Measurements from ENCODE around the gene UNC13B.

The UNC13B gene

DNA sequence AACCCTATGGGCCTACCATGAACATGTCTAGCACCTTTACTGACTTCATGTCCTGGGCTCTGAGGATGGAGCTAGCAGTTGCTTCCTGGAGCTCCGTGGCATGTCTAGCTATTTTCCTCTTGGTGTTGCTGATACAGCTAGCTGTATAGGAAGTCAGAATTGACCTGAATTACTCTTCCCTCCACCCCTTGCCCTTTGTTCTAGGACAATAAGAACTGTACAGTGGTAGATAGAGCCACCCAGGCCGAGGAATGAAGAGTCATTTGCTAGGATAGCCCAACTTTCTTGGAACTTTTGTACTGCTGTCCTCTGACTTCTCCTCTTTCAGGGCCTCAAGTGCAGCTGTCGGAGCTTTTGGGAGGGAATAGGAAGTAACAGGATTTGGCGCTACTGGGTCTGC lies 218.2 kb downstream of the UNC13B start (continued):
- TF ChIP-seq OSR2 (tag by site-specific recombination; IDR thresholded peaks at IDR 0.05), result no peak
- no peak for TF ChIP-seq ZNF23 (tag by site-specific recombination; IDR thresholded peaks at IDR 0.05; ENCODE audit: borderline replicate concordance)

- Histone ChIP-seq H3K4me3 (ENCODE audit: low read depth, low read length) (no peak overlapping the region), H3K4me1 (ENCODE audit: control insufficient read depth, insufficient read depth, low read length) (no peaks in the 10 kb centered on the region), H3K36me3 (ENCODE audit: control insufficient read depth in 2 of 2, insufficient read depth in 1 of 2, low read length in 2 of 2) (peaks cover 0 to 16% of the 10 kb centered on the region in 2 experiments; a peak in 1 of 3 replicates), H3K27ac (ENCODE audit: extremely low read depth, low read depth, low read length) (no peak overlapping the region), H3K9me3 (ENCODE audit: control insufficient read depth, insufficient read depth, low read depth, low read length) (no peaks in the 10 kb centered on the region)
- CTCF ChIA-PET, result no interaction called here
- POLR2A ChIA-PET, result no interaction called here
- TF ChIP-seq ZNF114 (tag by site-specific recombination; IDR thresholded peaks at IDR 0.05) (no peak), KLF8 (tag by site-specific recombination; IDR thresholded peaks at IDR 0.05) (no peak), ZNF747 (tag by site-specific recombination; IDR thresholded peaks at IDR 0.05) (no peak), ZNF529 (tag by site-specific recombination; IDR thresholded peaks at IDR 0.05; ENCODE audit: insufficient replicate concordance) (no peak), ZBTB48 (tag by site-specific recombination; IDR thresholded peaks at IDR 0.05) (no peak), ZBTB49 (tag by site-specific recombination; IDR thresholded peaks at IDR 0.05; ENCODE audit: low read depth) (no peak), ZNF391 (tag by site-specific recombination; IDR thresholded peaks at IDR 0.05; ENCODE audit: borderline replicate concordance, low read depth) (no peak), ZNF473 (tag by site-specific recombination; IDR thresholded peaks at IDR 0.05) (no peak), ZNF623 (tag by site-specific recombination; IDR thresholded peaks at IDR 0.05) (no peak), ZNF626 (tag by site-specific recombination; IDR thresholded peaks at IDR 0.05) (no peak), ZNF670 (tag by site-specific recombination; IDR thresholded peaks at IDR 0.05; ENCODE audit: low read depth) (no peak)
- TF ChIP-seq, protein P1, sequence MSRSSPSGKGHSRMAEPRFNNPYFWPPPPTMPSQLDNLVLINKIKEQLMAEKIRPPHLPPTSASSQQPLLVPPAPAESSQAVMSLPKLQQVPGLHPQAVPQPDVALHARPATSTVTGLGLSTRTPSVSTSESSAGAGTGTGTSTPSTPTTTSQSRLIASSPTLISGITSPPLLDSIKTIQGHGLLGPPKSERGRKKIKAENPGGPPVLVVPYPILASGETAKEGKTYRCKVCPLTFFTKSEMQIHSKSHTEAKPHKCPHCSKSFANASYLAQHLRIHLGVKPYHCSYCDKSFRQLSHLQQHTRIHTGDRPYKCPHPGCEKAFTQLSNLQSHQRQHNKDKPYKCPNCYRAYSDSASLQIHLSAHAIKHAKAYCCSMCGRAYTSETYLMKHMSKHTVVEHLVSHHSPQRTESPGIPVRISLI (tag by site-specific recombination; IDR thresholded peaks at IDR 0.05), result no peak
- TF ChIP-seq, protein P2, sequence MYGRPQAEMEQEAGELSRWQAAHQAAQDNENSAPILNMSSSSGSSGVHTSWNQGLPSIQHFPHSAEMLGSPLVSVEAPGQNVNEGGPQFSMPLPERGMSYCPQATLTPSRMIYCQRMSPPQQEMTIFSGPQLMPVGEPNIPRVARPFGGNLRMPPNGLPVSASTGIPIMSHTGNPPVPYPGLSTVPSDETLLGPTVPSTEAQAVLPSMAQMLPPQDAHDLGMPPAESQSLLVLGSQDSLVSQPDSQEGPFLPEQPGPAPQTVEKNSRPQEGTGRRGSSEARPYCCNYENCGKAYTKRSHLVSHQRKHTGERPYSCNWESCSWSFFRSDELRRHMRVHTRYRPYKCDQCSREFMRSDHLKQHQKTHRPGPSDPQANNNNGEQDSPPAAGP (tag by site-specific recombination; IDR thresholded peaks at IDR 0.05), result no peak
- TF ChIP-seq, protein P3, sequence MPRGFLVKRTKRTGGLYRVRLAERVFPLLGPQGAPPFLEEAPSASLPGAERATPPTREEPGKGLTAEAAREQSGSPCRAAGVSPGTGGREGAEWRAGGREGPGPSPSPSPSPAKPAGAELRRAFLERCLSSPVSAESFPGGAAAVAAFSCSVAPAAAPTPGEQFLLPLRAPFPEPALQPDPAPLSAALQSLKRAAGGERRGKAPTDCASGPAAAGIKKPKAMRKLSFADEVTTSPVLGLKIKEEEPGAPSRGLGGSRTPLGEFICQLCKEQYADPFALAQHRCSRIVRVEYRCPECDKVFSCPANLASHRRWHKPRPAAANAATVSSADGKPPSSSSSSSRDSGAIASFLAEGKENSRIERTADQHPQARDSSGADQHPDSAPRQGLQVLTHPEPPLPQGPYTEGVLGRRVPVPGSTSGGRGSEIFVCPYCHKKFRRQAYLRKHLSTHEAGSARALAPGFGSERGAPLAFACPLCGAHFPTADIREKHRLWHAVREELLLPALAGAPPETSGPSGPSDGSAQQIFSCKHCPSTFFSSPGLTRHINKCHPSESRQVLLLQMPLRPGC (tag by site-specific recombination; IDR thresholded peaks at IDR 0.05), result no peak
Observed at GRCh38 chr9:35380619-35381018, 218.8 kb downstream of the UNC13B start.

- H3K36me3 ChIP-seq (ENCODE audit: control insufficient read depth in 2 of 2, insufficient read depth in 1 of 2, low read length in 2 of 2), result peaks cover 0 to 33% of the 10 kb centered on the region in 2 experiments; a peak in 1 of 3 replicates
- no peaks in the 10 kb centered on the region for H3K9me3 ChIP-seq (ENCODE audit: control insufficient read depth, insufficient read depth, low read depth, low read length)
- H3K4me1 ChIP-seq (ENCODE audit: control insufficient read depth, insufficient read depth, low read length), result no peaks in the 10 kb centered on the region
- no peak overlapping the region for H3K27ac ChIP-seq (ENCODE audit: extremely low read depth, low read depth, low read length)
- ChIA-PET POLR2A (no interaction called here), CTCF (no interaction called here)
- H3K4me3 ChIP-seq (ENCODE audit: low read depth, low read length), result no peak overlapping the region
- no peak for TF ChIP-seq ZFP69B (tag by site-specific recombination; IDR thresholded peaks at IDR 0.05)
- TF ChIP-seq KLF7 (tag by site-specific recombination; IDR thresholded peaks at IDR 0.05; ENCODE audit: borderline replicate concordance), result no peak
- no peak for TF ChIP-seq GLIS2 (tag by site-specific recombination; IDR thresholded peaks at IDR 0.05)
- TF ChIP-seq ZNF624 (tag by site-specific recombination; IDR thresholded peaks at IDR 0.05), result no peak
- TF ChIP-seq ZNF473 (tag by site-specific recombination; IDR thresholded peaks at IDR 0.05), result no peak
- TF ChIP-seq HIC1 (tag by site-specific recombination; IDR thresholded peaks at IDR 0.05), result no peak
- no peak for TF ChIP-seq ZNF155 (tag by site-specific recombination; IDR thresholded peaks at IDR 0.05)
- no peak for TF ChIP-seq ZNF248 (tag by site-specific recombination; IDR thresholded peaks at IDR 0.05)
- TF ChIP-seq, protein P4, sequence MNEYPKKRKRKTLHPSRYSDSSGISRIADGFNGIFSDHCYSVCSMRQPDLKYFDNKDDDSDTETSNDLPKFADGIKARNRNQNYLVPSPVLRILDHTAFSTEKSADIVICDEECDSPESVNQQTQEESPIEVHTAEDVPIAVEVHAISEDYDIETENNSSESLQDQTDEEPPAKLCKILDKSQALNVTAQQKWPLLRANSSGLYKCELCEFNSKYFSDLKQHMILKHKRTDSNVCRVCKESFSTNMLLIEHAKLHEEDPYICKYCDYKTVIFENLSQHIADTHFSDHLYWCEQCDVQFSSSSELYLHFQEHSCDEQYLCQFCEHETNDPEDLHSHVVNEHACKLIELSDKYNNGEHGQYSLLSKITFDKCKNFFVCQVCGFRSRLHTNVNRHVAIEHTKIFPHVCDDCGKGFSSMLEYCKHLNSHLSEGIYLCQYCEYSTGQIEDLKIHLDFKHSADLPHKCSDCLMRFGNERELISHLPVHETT (tag by site-specific recombination; IDR thresholded peaks at IDR 0.05), result no peak
- TF ChIP-seq ZNF184 (tag by site-specific recombination; IDR thresholded peaks at IDR 0.05), result no peak
- TF ChIP-seq ZNF175 (tag by site-specific recombination; IDR thresholded peaks at IDR 0.05), result no peak
Observed at GRCh38 chr9:35385042-35385441, 223.2 kb downstream of the UNC13B start.
